Suprapubic skin (tissue), 3 donors: ENCODE results near the gene RYR3.

Experiments used
- POLR2AphosphoS5 ChIP-seq, 3 donors: sonication (generic); formaldehyde crosslinking; IDR thresholded peaks; one replicate each; pipeline ENCODE4 v1.6.1; 2017; ENCODE audit warnings: antibody characterized with exemption in 3 of 3
- TF ChIP-seq, protein P1 (sequence below), 2 donors: fragments of 200-600 bp in 1 of 2; fragments of 450-650 bp in 1 of 2; sonication (generic) in 1 of 2; IDR thresholded peaks; one replicate each; pipeline ENCODE4 v1.5.1; 2016 to 2019; ENCODE audit warnings: antibody characterized with exemption in 2 of 2, mild to moderate bottlenecking in 1 of 2, moderate library complexity in 1 of 2

DNA sequence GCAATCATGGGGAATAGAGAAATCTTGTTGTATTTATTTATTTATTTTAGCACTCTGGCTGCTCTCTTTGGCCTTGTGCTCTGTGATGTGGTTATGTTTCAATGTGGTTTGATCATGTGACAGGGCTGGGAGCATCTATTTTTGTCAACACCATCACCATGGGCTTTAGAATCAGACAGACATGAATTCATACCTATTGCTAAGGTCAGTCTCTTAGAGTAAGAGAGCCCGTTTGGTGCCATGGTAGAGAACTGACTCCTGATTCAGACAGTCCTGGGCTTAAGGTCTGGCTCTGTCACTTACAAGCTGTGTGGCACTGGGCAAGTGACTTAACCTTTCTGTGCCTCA, 157.0 kb downstream of the RYR3 start:
- TF ChIP-seq, protein P1, sequence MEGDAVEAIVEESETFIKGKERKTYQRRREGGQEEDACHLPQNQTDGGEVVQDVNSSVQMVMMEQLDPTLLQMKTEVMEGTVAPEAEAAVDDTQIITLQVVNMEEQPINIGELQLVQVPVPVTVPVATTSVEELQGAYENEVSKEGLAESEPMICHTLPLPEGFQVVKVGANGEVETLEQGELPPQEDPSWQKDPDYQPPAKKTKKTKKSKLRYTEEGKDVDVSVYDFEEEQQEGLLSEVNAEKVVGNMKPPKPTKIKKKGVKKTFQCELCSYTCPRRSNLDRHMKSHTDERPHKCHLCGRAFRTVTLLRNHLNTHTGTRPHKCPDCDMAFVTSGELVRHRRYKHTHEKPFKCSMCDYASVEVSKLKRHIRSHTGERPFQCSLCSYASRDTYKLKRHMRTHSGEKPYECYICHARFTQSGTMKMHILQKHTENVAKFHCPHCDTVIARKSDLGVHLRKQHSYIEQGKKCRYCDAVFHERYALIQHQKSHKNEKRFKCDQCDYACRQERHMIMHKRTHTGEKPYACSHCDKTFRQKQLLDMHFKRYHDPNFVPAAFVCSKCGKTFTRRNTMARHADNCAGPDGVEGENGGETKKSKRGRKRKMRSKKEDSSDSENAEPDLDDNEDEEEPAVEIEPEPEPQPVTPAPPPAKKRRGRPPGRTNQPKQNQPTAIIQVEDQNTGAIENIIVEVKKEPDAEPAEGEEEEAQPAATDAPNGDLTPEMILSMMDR (IDR thresholded peaks at IDR 0.05) = no peak
- no peak for TF ChIP-seq POLR2AphosphoS5 (IDR thresholded peaks at IDR 0.05)
